ENCODE measurements around the gene TCHP. TPM values are rescaled to one million over a fixed set of nuclear protein-coding genes. Genes with fewer than 3 reads are reported as not detected.

TCHP gene
- total RNA-seq, 1 donor, result 12.1 TPM

DNA sequence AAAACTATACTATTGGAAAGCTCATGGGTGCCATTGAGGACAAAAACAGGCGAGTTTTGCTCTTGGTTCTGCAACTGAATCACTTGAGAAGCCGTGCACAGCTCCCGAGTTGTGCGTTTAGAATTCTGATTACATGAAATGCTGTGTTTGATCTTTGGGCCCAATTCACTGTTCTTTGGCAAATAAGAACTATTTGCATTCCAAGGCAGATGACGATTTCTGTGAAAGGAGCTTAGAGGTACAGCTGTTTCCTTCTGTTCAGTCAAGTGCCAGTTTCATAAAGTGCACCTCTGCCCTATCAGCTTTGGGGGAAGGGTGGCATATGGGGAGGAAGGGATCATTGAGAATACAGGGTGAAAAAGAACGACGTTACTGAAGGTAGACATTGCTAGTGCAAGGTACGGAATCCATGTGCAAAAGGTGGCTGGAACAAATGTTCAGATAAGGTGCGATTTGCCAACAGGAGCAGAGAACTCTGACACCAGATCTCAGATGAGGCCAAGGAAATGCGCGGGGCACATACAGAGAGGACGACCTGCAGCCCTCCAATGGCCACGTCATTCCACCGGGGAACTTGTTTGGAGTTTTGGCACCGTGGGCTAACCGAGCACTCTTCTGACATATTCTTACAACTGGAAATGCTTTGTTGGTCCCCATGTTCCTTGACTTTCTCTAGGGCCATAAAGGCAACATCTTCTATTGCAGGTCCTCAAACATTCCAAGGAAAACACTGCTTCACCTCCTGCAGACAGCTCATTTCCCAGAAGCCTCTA lies 30.1 kb downstream of the TCHP start:
- DNase-seq (ENCODE audit: low read depth in 2 of 3, low spot score in 2 of 3), result no peak

DNA sequence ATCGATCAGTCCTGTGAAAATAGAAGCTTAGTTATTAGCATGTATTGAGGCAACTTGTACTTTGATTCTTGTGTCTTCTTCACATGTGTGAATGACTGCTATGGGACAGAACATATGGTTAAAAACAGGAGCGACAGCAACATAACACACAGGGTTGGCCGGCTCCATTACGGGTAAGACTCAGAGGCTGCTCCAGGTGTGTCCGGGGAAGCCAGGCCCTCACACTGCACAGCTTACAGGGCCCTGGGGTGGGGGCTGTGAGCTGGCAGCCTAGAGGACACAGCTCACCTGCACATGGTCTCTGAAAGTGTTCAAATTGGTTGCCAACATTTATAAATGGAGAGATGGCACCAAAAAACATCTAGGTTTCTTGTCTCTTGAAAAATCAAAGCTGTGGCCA lies 31.1 kb downstream of the TCHP start:
- DNase-seq (ENCODE audit: low read depth in 2 of 3, low spot score in 2 of 3), result no peak

DNA sequence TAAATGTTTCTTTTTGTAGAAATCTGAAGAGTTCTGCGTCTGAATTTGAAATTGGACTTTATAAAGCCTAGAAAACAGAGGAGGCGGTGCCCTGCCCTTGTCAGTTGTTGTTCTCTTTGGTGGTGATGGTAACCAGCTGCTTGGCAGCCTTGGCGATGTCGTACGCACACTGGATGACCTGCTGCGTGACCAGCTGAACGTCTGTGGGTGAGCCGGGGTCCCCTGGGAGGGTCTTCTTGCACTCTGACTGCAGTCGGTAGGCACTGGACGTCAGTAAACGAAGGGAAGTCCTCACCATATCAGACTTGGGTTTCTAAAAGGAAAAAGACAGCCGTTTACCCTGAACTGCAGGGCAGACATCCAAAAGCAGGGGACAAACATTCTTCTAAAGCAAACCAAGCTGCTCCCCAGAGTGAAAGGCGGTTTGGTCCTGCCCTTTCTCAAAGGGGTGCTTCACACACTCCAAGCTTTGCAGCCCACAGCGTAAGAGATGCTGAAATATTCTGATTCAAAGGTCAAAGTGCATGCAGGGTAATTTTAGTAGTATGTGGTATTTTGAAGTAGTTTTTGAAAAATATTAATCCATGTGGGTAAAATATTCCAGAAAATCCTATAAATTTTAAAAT lies 32.9 kb downstream of the TCHP start:
- no peak for DNase-seq (ENCODE audit: low read depth in 2 of 3, low spot score in 2 of 3)

DNA sequence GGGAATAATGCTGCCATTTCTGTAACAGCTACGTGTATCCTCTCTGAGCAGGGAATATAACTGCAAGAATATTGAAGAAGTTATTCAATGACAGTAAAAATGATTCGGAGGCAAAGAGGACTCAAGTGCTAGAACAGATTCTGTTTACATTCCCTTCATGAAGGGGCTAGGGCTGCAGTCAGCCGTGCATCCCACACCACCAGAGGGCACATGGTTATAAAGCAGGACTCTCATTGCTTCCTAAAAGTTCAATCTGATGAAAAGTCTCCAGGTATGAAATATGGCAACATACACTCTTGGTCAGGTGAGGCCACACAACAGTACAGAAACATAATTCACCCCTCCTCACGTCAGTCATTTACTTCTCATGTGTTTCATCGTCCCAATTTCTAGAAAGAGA lies 34.0 kb downstream of the TCHP start:
- DNase-seq (ENCODE audit: low read depth in 2 of 3, low spot score in 2 of 3), result peak in 1 of 3 donors; percentile 33

DNA sequence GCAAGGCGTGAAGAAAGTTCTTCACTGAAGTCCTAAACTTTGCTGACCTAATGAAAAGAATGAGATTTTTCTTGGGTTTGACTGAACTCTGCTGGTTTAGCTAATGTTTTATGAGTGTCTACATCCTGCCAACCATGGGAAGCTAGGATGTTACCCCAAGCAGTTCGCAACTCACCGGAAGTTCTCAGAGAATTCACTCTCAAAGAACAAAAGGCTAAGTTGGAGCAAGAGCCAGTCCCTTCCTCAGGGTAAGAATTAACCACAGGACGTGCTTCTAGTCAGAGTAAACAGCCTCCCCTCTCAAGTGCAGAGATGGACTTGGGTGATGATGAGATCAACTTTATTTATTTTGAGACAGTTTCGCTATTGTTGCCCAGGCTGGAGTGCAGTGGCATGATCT lies 37.3 kb downstream of the TCHP start:
- no peak for DNase-seq (ENCODE audit: low read depth in 2 of 3, low spot score in 2 of 3)

DNA sequence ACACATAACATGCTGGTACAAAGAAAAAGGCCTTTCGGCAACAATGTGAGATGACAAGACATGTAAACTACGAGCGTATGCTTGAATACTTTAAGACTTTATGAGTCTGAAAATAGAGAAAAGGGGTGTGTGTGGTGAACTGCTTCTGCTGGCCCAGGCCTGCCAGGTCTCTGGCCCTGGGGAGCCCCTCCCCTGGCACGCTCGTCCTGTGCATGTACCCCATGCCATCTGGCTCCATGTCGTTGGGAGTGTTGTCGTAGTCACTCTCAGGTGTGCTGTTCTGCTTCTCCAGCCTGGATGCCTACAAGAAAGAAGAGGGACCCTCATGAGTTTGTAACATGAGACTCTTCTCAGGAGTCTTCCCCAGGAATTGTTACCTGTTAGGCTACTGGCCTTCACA lies 38.9 kb downstream of the TCHP start:
- no peak for DNase-seq (ENCODE audit: low read depth in 2 of 3, low spot score in 2 of 3)

DNA sequence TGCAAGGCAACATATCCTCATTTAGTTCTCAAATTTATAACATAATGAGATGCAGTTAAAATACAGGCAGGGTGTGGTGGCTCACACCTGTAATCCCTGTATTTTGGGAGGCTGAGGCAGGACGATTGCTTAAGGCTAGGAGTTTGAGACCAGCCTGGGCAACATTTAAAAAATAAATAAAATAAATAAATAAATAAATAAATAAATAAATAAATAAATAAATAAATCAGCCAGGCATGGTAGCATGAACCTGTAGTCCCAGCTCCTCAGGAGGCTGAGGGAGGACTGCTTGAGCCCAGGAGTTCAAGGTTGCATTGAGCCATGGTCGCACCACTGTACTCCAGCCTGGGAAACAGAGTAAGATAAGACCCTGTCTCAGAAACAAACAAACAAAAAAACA lies 39.4 kb downstream of the TCHP start:
- no peak for DNase-seq (ENCODE audit: low read depth in 2 of 3, low spot score in 2 of 3)

DNA sequence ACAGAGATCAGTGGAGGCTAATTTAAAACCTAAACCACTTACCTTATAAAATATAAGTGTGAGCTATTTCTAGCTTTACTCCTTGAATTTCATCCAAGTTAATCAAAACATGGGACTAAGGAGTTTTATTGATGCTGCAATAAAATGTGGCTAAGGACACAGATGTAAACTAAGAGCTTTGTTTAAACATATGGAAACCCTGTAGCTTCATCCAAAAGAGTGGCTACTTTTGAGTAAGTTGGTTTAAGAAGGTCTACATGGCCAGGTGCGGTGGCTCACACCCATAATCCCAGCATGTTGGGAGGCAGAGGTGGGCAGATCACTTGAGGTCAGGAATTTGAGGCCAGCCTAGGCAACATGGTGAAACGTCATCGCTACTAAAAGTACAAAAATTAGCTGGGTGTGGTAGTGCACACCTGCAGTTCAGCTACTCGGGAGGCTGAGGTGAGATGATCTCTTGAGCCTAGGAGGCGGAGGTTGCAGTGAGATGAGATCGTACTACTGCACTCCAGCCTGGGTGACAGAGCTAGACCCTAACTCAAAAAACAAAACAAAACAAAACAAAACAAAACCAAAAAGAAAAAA lies 40.4 kb downstream of the TCHP start:
- no peak for DNase-seq (ENCODE audit: low read depth in 2 of 3, low spot score in 2 of 3)

DNA sequence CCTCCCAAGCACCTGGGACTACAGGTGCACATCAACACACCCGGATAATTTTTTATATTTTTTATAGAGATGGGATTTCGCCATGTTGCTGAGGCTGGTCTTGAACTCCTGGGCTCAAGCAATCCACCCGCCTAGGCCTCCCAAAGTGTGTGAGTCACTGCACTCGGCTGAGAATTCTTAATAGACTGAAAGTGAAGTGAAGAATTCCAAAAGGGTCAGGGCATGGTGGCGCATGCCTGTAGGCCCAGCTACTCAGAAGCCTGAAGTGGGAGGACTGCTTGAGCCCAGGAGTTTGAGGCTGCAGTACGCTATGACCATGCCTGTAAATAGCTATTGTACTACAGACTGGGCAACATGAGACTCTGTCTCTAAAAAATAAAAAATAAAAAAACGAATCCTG lies 43.7 kb downstream of the TCHP start:
- no peak for DNase-seq (ENCODE audit: low read depth in 2 of 3, low spot score in 2 of 3)

DNA sequence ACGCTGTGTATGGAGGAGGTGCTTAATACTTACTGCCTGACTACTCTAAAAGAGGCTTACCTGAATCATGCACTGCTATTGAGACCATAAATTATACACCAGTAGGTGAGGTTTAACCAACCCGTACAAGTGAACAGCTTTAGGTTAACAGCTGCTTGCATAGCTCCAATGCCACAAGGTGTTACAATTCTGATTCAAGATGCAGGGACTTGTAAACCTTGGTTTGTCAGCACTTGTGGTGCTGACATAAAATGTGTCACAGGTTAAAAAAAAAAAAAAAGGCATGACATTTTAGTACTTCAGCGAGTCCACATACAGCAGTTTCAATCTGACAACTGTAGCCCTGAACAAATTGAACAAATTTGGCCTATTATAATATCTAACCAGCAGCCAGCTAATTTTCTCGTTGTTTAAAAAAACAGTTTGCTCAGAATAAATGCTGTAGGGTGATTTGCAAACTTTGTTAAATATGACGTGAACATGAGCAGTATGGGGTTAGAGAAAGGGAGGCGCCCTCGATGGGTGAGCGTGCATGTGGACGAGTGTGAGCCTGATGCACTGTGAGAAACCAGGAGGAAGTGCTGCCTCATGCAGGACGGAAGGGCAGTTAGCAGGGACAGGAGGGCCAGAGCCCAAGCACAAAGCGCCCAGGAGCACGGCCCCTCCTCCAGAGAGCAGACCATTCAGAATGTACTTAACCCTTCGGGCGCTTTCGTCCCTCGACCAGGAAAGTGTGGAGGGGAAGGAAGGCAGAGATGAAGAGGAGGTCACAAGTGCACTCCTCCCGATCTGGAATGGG lies 44.7 kb downstream of the TCHP start:
- peak in 2 of 3 donors; percentile 33 to 48 for DNase-seq (ENCODE audit: low read depth in 2 of 3, low spot score in 2 of 3)

DNA sequence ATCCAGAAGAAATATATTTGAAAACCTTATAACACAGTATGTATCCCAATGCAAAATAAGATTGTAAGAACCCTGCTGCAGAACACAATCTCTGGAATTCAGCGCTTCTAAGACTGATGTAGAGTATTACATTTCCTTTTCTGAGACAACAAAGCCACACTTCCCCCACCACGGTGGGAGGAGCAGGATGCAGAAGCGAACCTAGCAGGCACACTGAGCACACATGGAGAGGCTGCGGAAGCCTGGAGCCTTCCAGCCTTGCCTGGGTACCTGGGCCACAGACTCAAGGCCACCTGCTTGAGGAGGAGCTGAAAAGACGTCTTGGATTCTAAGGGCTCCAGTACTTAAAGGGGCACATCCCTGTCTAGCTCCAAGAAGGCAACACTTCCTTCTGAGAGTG lies 46.4 kb downstream of the TCHP start:
- peak in 2 of 3 donors; percentile 30 to 50 for DNase-seq (ENCODE audit: low read depth in 2 of 3, low spot score in 2 of 3)

DNA sequence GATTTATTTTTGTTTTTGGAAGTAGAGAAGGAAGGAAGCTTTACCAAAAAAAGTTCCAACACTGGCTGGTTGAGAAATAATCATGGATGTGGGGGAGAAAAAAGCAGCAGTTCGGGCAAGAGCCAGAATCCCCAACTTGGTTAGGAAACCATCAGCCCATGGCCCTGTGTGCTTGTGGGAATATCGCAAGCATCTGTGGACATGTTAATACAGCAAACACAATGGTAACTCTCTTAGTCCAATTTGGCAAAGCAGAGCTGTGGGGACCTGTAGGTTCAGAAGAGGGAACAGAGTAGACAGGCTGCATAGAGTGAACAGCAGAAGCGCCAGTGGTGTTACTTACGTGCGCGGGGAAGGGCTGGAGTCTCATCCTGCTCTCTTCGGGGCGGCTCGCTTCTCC lies 46.8 kb downstream of the TCHP start:
- no peak for DNase-seq (ENCODE audit: low read depth in 2 of 3, low spot score in 2 of 3)

DNA sequence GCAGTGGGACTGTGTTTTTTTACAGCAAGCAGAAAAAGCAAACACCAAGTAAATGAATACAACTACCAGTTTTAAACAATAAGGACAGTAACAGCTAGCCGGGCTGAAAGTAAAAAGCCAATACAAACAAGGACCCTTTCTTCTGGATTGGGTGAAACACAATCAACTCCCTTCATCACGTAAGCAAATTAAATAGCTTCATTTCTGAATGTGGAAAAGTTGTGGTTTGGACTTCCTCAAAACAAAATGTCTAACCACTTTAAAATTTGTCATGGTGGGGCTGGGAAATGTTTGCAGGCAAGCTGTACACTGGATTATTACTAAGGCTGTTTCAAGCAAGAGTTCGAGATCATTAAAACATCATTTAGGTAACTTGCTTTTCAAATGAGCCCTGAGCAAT lies 47.4 kb downstream of the TCHP start:
- peak in 2 of 3 donors; percentile 45 to 70 for DNase-seq (ENCODE audit: low read depth in 2 of 3, low spot score in 2 of 3)

DNA sequence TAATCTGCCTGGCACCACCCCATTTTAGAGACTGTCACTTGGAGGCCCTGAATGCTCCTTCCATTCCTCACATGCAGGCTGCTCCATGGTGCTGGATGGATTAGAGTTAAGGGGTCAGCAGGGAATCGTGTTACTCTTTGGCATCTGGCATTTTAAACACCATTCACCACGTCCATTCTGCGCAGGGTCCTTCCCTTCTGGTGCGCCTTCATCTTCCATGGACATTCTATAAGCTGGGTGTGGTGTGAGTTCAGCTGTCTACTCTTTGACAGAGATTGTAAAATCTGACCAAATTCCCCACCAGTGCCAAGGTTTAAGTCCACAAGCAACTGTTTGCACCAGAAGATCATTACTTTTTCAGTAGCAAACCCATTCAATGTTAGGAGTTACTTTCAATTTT lies 48.3 kb downstream of the TCHP start:
- no peak for DNase-seq (ENCODE audit: low read depth in 2 of 3, low spot score in 2 of 3)

DNA sequence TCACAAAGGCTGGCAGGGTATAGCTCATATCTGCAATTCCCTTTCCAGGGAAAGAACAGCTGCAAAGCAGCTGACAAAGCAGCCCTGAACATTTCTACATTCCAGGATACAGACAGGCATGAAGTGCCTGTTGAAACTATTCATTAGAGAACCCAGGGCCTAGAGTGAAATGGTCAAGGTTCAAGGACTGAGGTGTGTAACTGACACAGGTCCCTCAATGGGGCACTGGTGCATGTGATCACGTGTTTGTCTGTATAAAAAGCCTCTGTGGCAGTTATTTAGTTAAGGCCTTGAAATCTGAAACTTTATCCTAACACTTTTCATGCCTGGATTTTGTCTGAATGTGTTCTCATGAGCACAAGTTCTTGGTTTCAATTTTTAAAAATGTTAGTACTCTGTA lies 49.0 kb downstream of the TCHP start:
- DNase-seq (ENCODE audit: low read depth in 2 of 3, low spot score in 2 of 3), result no peak

DNA sequence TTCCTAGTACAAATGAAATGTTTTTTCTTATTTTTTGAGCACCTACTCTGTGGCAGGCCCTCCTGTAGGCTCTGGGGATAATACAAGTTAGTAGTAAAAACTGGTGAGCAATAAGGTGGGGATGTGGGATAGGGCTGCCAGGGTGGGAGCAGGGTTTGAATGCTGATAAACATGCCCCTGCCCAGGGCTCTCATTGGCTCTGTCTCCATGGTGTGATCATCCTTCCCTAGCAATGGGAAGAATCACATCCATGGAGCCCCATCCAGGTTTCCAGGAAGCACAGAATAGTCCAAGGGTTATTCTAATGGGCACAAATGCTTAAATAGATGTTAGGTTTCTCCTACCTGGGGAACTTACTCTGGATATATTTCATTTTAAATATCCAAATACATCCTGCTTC lies 50.6 kb downstream of the TCHP start:
- no peak for DNase-seq (ENCODE audit: low read depth in 2 of 3, low spot score in 2 of 3)

DNA sequence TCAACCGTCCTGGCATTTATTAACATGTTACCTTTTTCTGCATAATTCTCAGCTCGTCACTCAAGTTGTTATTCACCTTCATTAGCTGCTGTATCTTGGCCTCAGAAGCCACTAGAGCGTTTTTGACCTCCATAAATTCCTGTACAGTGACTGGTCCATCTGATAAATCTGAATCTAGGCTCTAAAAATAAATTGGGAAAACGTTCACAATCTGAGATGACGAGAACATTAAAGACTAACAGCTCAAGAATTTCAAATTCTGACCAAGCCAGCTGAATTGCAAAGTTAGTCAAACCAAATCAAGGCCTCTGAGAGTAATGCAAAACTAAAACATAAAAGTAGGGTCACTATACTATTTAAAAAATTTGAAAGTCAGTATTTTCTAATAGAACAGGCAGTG lies 51.1 kb downstream of the TCHP start:
- DNase-seq (ENCODE audit: low read depth in 2 of 3, low spot score in 2 of 3), result no peak

DNA sequence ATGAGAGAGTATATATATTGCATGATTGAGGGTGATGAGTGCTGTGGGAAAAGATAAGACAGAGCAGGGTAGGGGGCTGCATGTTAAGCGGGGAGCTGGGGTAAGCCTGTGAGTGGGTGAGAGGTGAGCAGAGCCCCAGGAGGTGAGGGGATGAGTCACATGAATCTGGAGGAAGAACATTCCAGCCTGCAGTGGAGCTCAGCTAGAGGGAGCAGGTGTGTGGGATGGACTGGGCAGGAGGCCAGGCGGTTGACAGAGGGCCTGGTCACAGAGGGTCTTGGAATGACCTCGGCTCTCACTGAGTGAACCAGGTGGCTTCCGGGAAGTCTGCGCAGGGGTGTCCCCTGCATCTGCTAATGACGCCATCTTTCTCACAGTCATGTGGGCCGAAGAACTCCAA lies 51.7 kb downstream of the TCHP start:
- DNase-seq (ENCODE audit: low read depth in 2 of 3, low spot score in 2 of 3), result no peak

DNA sequence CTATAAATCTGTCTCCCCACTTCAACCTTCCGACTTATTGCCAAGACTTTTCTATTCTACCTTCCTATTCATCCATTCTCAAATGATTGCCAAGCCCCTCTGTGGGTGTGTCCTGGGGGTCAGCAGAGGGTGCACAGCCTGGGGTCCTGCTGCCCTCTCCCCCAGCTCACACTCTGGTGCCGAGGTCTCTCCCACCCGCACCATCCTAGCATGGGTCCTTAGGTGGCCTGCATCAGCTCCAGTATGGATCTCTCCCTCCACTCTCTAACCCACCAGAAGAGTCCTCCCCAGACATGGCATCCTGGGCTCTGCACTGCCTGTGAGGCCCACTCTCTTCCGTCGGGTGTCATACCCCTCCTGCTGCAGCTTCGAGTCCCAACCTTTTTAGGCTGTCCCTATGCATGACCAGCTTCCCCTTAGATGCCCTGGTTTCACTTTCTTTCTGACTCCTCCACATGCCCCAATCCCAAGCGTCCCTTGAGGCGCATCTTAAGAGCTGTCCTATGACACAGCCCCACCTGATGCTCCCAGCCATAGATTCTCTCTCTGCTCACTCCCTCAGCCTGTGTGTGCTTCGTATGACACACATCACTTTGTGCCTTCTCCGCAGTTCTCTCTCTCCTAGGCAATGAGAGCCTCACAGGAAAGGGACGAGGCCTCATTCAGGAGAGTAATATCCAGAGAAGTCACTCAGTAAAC lies 52.2 kb downstream of the TCHP start:
- no peak for DNase-seq (ENCODE audit: low read depth in 2 of 3, low spot score in 2 of 3)

DNA sequence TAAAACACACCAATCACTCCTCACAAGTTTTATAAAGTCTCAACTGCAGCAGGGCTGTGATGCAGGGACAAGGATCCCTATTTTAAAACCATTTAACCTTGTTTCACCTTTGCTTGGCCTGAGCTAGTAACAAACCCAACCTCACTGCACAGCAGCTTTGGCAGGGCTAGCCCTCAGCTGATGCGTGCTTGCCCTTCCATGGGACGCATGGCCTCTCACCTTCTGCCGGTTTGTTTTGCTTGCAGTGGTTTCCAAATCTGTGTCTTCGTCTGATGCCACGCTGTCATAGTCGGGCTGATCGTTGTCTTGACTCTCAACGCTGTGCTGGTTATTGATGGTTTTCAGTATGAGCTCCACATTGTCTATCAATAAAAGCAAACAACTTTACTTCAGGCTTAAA lies 52.8 kb downstream of the TCHP start:
- DNase-seq (ENCODE audit: low read depth in 2 of 3, low spot score in 2 of 3), result no peak

DNA sequence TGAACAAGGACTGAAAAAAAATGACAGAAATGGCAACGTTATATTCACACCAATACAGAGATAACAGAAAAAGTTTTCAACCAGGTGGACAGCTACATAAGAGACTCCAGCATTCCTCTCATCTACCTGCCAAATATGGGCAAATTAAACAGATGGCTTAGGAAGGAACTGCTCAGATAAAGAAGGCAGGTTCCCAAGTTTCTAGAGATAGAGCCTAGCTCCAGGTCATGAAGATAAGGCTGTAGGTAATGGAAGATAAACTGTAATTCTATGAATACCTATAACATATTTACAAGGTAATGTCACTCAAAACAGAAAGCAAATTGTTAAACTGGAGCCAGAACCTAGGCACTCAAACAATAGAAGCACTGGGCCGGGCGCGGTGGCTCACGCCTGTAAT lies 53.6 kb downstream of the TCHP start:
- DNase-seq (ENCODE audit: low read depth in 2 of 3, low spot score in 2 of 3), result no peak
